Endothelial cell of umbilical vein (primary cell): ENCODE measurements around the gene DCAF5. TPM values are rescaled to one million over a fixed set of nuclear protein-coding genes. Genes with fewer than 3 reads are reported as not detected.

ENCODE experiments used
- BruUV-seq: library from RNA; stranded (reverse); fragments of 400-500 nt; replicated peaks from 2 replicates; lab custom pipeline; 2021; lab: Mats Ljungman, UMichigan
- CTCF ChIA-PET: fragments of 300-600, 350-600 bp; sonication (Branson Sonifier 250); formaldehyde crosslinking; loops from one replicate; lab custom pipeline; 2021; ENCODE audit warnings: antibody characterized with exemption, inconsistent platforms; lab: Charles Lee
- POLR2A ChIA-PET: fragments of 300-600, 350-600 bp; sonication (Branson Sonifier 250); formaldehyde crosslinking; loops from one replicate; lab custom pipeline; 2021; ENCODE audit warnings: antibody characterized with exemption, inconsistent platforms; lab: Charles Lee
- DNase-seq: peaks from one replicate; pipeline ENCODE4 v3.0.0-alpha.2; 2011; ENCODE audit warnings: low read depth, low spot score
- FAIRE-seq: peaks from 2 replicates; lab custom pipeline; 2011; peaks lifted over from hg19 to GRCh38; lab: Jason Lieb, UNC
- H2AFZ ChIP-seq: 2 replicates; pipeline ENCODE4 v1.6.0; 2012; ENCODE audit warnings: low read depth, low read length, control low read depth, inconsistent platforms
- H3K27ac ChIP-seq: 2 replicates; pipeline ENCODE4 v1.5.1; 2011; ENCODE audit warnings: low read depth, mild to moderate bottlenecking, control low read depth, low read length, moderate library complexity; ENCODE audit not compliant: insufficient read depth
- H3K27me3 ChIP-seq, 2 experiments: 2 replicates each; pipeline versions ENCODE4 v1.6.0 to v1.6.1; 2011; ENCODE audit warnings: low read length in 2 of 2, mixed read lengths in 1 of 2; ENCODE audit not compliant: control insufficient read depth in 2 of 2, insufficient read depth in 2 of 2
- H3K36me3 ChIP-seq, 2 experiments: 2 replicates in 1 of 2; 3 replicates in 1 of 2; pipeline ENCODE4 v1.5.1; 2011; ENCODE audit warnings: low read length in 2 of 2, mild to moderate bottlenecking in 1 of 2, moderate library complexity in 1 of 2; ENCODE audit not compliant: control insufficient read depth in 2 of 2, insufficient read depth in 2 of 2; ENCODE audit errors: extremely low read depth in 1 of 2
- H3K4me1 ChIP-seq: 3 replicates; pipeline ENCODE4 v1.5.1; 2011; ENCODE audit warnings: mild to moderate bottlenecking, low read length; ENCODE audit not compliant: control insufficient read depth, insufficient read depth; ENCODE audit errors: extremely low read depth
- H3K4me2 ChIP-seq: 2 replicates; pipeline ENCODE4 v1.6.1; 2011; ENCODE audit warnings: low read length, control low read depth, mixed read lengths; ENCODE audit not compliant: insufficient read depth
- H3K4me3 ChIP-seq, 3 experiments: fragments of 200-600 bp in 1 of 3; sonication (generic), shearing (Covaris generic) in 1 of 3; replicated peaks in 1 of 3; 2 replicates each; pipeline ENCODE4 v1.5.1; 2011 to 2016; ENCODE audit warnings: control low read depth in 3 of 3, low read length in 3 of 3, mild to moderate bottlenecking in 2 of 3, inconsistent platforms in 1 of 3, low read depth in 1 of 3, moderate library complexity in 1 of 3; ENCODE audit not compliant: insufficient read depth in 1 of 3
- H3K79me2 ChIP-seq: 2 replicates; pipeline ENCODE4 v1.6.0; 2012; ENCODE audit warnings: low read length, inconsistent platforms; ENCODE audit not compliant: control insufficient read depth, insufficient read depth
- H3K9ac ChIP-seq: replicated peaks from 2 replicates; pipeline ENCODE3; 2011; ENCODE audit warnings: low read length, control low read depth; ENCODE audit not compliant: insufficient read depth; ENCODE audit errors: extremely low read depth
- H3K9me1 ChIP-seq: replicated peaks from 3 replicates; pipeline ENCODE4 v1.6.0; 2011; ENCODE audit warnings: mild to moderate bottlenecking, low read length; ENCODE audit not compliant: control insufficient read depth, insufficient read depth; ENCODE audit errors: extremely low read depth
- H3K9me3 ChIP-seq: replicated peaks from 2 replicates; pipeline ENCODE4 v1.5.1; 2012; ENCODE audit warnings: low read length, inconsistent platforms; ENCODE audit not compliant: control insufficient read depth, insufficient read depth
- H4K20me1 ChIP-seq: replicated peaks from 2 replicates; pipeline ENCODE3; 2011; ENCODE audit warnings: mild to moderate bottlenecking, low read length; ENCODE audit not compliant: control insufficient read depth, insufficient read depth; ENCODE audit errors: extremely low read depth
- EZH2 ChIP-seq: IDR thresholded peaks from 2 replicates; pipeline ENCODE4 v1.6.1; 2012; ENCODE audit warnings: borderline replicate concordance, low read depth, mild to moderate bottlenecking, moderate library complexity, low read length, inconsistent platforms; ENCODE audit not compliant: severe bottlenecking
- MYC ChIP-seq: IDR thresholded peaks from one replicate; pipeline ENCODE4 v1.6.1; 2011; ENCODE audit warnings: mild to moderate bottlenecking, low read depth, low read length
- POLR2A ChIP-seq: IDR thresholded peaks from 2 replicates; pipeline ENCODE4 v1.6.1; 2012; ENCODE audit warnings: low read depth, mild to moderate bottlenecking, control low read depth, low read length
- dilution Hi-C: fragments of 300-500 bp; cut with MboI; formaldehyde crosslinking; loops from one replicate; pipeline ENCODE4 v1.15.0; 2019; ENCODE audit warnings: low sequenced_read_pairs; ENCODE audit not compliant: extremely low pct_ligation_motif_present
- intact Hi-C: fragments of 100-400 bp; cut with micrococcal nuclease; formaldehyde crosslinking; loops from one replicate; pipeline ENCODE4 v1.10.0; 2022
- polyA plus RNA-seq, 4 experiments: library from polyadenylated mRNA; depleted of rRNA in 3 of 4; stranded (reverse) in 3 of 4; unstranded in 1 of 4; fragments of >200 nt; gene quantifications; 2 replicates each; pipeline versions ENCODE4 v1.2.1 to v1.2.3, GENCODE V29; 2011 to 2012; ENCODE audit warnings: missing spikeins in 1 of 4
- total RNA-seq: library from RNA; stranded (reverse); gene quantifications from 2 replicates; pipeline ENCODE4 v1.2.3, GENCODE V29; 2021
- TF ChIP-seq, protein P1 (sequence below): IDR thresholded peaks from 2 replicates; pipeline ENCODE4 v1.6.1; 2011; ENCODE audit not compliant: insufficient read depth, insufficient read length

DCAF5 gene
- total and polyA plus RNA-seq, 2 donors (not counting 3 experiments of a cell fraction or from before 2014, with no cell fraction given) = 37.9 to 52.5 TPM

DNA sequence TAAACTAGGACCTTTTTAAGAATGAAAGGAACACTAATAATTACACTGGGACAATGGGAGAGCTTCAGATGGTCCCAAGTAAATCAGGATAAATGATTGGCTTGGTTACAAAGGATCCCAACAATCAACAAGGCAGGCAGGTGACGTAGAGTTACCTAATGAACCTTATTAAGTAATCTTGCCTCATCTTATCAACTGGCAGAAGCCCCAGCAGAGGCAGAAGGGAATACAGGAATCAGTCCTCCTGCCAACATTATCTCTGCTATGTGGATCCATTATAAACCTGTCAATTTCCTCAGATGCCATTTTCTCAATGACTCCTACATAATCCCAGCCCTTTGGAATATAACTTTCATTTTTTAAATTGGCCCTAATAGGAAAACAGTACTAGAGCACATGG, 11.4 kb downstream of the DCAF5 start:
- intact Hi-C loops = no loop called here
- H3K36me3 ChIP-seq = peaks cover 0 to 1% of the 10 kb centered on the region in 2 experiments
- H3K4me2 ChIP-seq = no peak overlapping the region
- H3K4me1 ChIP-seq = peaks cover 6% of the 10 kb centered on the region
- H3K27me3 ChIP-seq = no peaks in the 10 kb centered on the region
- H3K4me3 ChIP-seq = no peak overlapping the region
- no TSS peak for BruUV-seq
- no peaks in the 10 kb centered on the region for H3K9me3 ChIP-seq
- ChIA-PET POLR2A (no interaction called here), CTCF (interaction anchor here (2.2 to 6.2 kb wide), 2 partner anchors 10 to 12 kb away, joined by 8 to 49 read pairs; no protein-coding TSS in a partner anchor)
- TF ChIP-seq POLR2A = no peak
- DNase-seq (no peak), FAIRE-seq (no peak)
- dilution Hi-C loops = no loop called here
- H3K9ac ChIP-seq = no peak overlapping the region
- H3K9me1 ChIP-seq = no peaks in the 10 kb centered on the region
- peaks cover 30% of the 10 kb centered on the region for H3K79me2 ChIP-seq
- peaks cover 4% of the 10 kb centered on the region for H4K20me1 ChIP-seq
- H3K27ac ChIP-seq = no peak overlapping the region
- no peak overlapping the region for H2AFZ ChIP-seq

DNA sequence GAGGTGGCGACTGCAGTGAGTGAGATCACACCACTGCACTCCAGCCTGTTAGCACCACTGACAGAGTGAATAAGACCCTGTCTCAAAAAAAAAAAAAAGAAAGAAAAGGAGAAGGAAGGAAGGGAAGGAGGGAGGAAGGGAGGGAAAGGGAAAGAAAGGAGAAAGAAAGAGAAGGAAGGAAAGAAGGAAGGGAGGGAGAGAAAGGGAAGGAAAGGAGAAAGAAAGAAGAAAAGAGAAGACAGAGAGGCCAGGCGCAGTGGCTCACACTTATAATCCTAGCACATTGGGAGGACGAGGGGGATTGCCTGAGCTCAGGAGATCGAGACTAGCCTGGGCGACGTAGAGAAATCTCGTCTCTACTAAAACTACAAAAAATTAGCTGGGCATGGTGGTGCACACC, 13.2 kb downstream of the DCAF5 start:
- H3K36me3 ChIP-seq = peaks cover 0 to 1% of the 10 kb centered on the region in 2 experiments
- no peaks in the 10 kb centered on the region for H3K9me1 ChIP-seq
- POLR2A ChIA-PET = no interaction called here
- FAIRE-seq (no peak), DNase-seq (no peak)
- H3K27ac ChIP-seq = no peak overlapping the region
- TF ChIP-seq MYC (no peak), EZH2 (no peak)
- TF ChIP-seq, protein P1, sequence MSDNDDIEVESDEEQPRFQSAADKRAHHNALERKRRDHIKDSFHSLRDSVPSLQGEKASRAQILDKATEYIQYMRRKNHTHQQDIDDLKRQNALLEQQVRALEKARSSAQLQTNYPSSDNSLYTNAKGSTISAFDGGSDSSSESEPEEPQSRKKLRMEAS = no peak
- peaks cover 23% of the 10 kb centered on the region for H3K79me2 ChIP-seq
- no peak overlapping the region for H2AFZ ChIP-seq
- no peaks in the 10 kb centered on the region for H3K27me3 ChIP-seq
- H3K4me3 ChIP-seq = no peak overlapping the region
- H3K9me3 ChIP-seq = no peaks in the 10 kb centered on the region
- intact Hi-C loops (no loop called here), dilution Hi-C loops (no loop called here)
- no TSS peak for BruUV-seq
- no peak overlapping the region for H3K9ac ChIP-seq
- peaks cover 6% of the 10 kb centered on the region for H3K4me1 ChIP-seq
- peaks cover 4% of the 10 kb centered on the region for H4K20me1 ChIP-seq
- CTCF ChIA-PET = interaction anchor here (2.2 to 6.2 kb wide), 2 partner anchors 10 to 12 kb away, joined by 8 to 49 read pairs; no protein-coding TSS in a partner anchor
- no peak overlapping the region for H3K4me2 ChIP-seq
